HL-60 (cell line): ENCODE results near the gene SYK.

Source experiments
- DNase-seq, 2 experiments: peaks; one replicate each; pipeline ENCODE4 v3.0.0-alpha.2; 2010 to 2020; ENCODE audit warnings: low read depth in 1 of 2, low spot score in 1 of 2
- H3K27ac ChIP-seq: fragments of 250-450 bp; sonication (Bioruptor Pico); replicated peaks from 2 replicates; pipeline ENCODE4 v1.5.1; 2020; ENCODE audit warnings: mild to moderate bottlenecking, moderate library complexity
- H3K27me3 ChIP-seq: fragments of 250-450 bp; sonication (Bioruptor Pico); 2 replicates; pipeline ENCODE4 v1.5.1; 2021; ENCODE audit warnings: mild to moderate bottlenecking, moderate library complexity; ENCODE audit not compliant: insufficient read depth, poor library complexity, severe bottlenecking
- H3K4me3 ChIP-seq: replicated peaks from 2 replicates; pipeline ENCODE4 v1.5.1; 2011; ENCODE audit warnings: mild to moderate bottlenecking, control low read depth, low read length; ENCODE audit not compliant: insufficient read depth
- GABPA ChIP-seq: IDR thresholded peaks from 2 replicates; pipeline ENCODE4 v1.6.1; 2012; ENCODE audit warnings: low read depth
- POLR2AphosphoS5 ChIP-seq: IDR thresholded peaks from 2 replicates; pipeline ENCODE4 v1.6.1; 2012; ENCODE audit warnings: low read depth
- SPI1 ChIP-seq: IDR thresholded peaks from 2 replicates; pipeline ENCODE4 v1.6.1; 2012; ENCODE audit warnings: low read depth, mild to moderate bottlenecking, borderline replicate concordance
- TF ChIP-seq, protein P1 (sequence below): IDR thresholded peaks from 2 replicates; pipeline ENCODE4 v1.6.1; 2012; ENCODE audit warnings: low read depth; ENCODE audit not compliant: insufficient replicate concordance
- TF ChIP-seq, protein P2 (sequence below): IDR thresholded peaks from one replicate; pipeline ENCODE4 v1.5.1; 2011; ENCODE audit warnings: low read length, control low read depth, inconsistent platforms; ENCODE audit not compliant: insufficient read depth

Gene SYK

DNA sequence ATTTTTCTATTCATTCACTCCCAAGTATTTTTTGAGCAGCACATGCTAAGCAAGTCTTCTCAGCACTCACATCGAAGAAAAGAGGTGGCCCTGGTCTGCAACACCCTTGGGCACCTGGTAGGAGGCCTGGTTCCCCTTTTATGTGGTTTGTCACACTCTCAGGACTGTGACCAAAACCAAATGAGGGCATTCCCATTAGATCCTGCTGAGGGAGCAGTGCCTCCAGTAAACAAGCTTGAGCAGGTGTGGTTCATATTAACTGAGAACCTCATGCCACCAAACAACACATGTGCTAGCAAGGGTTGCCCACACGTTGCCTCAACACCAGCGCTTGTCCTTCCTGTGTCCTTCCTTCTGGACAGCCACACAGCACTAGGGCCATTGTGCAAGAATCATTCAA lies 26.9 kb upstream of the SYK start:
- no peak overlapping the region for H3K27ac ChIP-seq
- peak; percentile 88 for TF ChIP-seq SPI1
- TF ChIP-seq POLR2AphosphoS5: 0 out of 2 replicates have a peak, but pooled peaks have one; percentile 14
- TF ChIP-seq, protein P1, sequence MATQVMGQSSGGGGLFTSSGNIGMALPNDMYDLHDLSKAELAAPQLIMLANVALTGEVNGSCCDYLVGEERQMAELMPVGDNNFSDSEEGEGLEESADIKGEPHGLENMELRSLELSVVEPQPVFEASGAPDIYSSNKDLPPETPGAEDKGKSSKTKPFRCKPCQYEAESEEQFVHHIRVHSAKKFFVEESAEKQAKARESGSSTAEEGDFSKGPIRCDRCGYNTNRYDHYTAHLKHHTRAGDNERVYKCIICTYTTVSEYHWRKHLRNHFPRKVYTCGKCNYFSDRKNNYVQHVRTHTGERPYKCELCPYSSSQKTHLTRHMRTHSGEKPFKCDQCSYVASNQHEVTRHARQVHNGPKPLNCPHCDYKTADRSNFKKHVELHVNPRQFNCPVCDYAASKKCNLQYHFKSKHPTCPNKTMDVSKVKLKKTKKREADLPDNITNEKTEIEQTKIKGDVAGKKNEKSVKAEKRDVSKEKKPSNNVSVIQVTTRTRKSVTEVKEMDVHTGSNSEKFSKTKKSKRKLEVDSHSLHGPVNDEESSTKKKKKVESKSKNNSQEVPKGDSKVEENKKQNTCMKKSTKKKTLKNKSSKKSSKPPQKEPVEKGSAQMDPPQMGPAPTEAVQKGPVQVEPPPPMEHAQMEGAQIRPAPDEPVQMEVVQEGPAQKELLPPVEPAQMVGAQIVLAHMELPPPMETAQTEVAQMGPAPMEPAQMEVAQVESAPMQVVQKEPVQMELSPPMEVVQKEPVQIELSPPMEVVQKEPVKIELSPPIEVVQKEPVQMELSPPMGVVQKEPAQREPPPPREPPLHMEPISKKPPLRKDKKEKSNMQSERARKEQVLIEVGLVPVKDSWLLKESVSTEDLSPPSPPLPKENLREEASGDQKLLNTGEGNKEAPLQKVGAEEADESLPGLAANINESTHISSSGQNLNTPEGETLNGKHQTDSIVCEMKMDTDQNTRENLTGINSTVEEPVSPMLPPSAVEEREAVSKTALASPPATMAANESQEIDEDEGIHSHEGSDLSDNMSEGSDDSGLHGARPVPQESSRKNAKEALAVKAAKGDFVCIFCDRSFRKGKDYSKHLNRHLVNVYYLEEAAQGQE: no peak
- TF ChIP-seq, protein P2, sequence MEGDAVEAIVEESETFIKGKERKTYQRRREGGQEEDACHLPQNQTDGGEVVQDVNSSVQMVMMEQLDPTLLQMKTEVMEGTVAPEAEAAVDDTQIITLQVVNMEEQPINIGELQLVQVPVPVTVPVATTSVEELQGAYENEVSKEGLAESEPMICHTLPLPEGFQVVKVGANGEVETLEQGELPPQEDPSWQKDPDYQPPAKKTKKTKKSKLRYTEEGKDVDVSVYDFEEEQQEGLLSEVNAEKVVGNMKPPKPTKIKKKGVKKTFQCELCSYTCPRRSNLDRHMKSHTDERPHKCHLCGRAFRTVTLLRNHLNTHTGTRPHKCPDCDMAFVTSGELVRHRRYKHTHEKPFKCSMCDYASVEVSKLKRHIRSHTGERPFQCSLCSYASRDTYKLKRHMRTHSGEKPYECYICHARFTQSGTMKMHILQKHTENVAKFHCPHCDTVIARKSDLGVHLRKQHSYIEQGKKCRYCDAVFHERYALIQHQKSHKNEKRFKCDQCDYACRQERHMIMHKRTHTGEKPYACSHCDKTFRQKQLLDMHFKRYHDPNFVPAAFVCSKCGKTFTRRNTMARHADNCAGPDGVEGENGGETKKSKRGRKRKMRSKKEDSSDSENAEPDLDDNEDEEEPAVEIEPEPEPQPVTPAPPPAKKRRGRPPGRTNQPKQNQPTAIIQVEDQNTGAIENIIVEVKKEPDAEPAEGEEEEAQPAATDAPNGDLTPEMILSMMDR: no peak
- TF ChIP-seq GABPA: no peak
- peak; percentile 68 to 91 for DNase-seq
- no peaks in the 10 kb centered on the region for H3K27me3 ChIP-seq
- no peak overlapping the region for H3K4me3 ChIP-seq

DNA sequence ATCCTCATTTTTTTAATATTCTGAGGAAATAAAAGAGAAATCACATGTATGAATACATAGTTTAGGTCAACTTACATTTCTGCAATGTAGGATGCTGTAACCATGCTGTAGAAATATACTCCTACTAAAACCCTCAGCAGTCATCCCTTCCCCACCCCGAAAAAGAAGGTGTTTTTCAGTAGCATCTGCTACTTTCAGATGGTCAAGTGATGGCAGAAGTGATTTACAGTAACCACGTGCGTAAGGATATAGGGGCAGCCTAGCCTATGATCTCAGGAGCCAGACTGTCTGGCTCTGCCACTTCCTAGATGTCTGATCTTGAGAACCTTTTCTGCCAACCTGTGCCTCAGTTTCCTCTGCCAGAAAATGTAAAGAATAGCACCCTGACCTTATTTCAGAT lies 26.0 kb upstream of the SYK start:
- Histone ChIP-seq H3K27me3 (no peaks in the 10 kb centered on the region), H3K4me3 (no peak overlapping the region), H3K27ac (no peak overlapping the region)
- no peak for DNase-seq
- TF ChIP-seq SPI1: no peak
- TF ChIP-seq POLR2AphosphoS5: no peak
- TF ChIP-seq, protein P2: no peak
- TF ChIP-seq, protein P1: no peak
- TF ChIP-seq GABPA: no peak

DNA sequence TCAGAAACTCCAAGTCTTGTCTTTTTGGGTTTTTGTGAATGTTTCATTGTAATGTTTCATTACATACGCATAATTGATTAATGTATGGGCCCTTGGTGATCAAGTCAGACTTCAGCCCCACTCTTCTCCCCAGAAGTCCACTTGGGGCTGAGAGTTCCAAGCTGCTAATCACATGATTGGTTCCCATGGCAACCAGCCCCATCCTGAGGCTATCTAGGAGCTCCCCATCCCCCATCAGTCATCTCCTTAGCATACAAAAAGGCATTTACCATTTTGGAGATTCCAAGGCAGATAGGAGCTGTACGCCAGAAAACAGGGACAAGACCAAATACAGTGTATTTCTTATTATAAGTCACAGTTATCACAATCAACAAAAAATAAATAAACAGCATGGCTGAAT lies 22.9 kb upstream of the SYK start:
- no peak overlapping the region for H3K4me3 ChIP-seq

More for the DNA sequence above, 22.9 kb upstream of the SYK start:
- no peak for TF ChIP-seq SPI1
- TF ChIP-seq, protein P1: no peak
- TF ChIP-seq GABPA: no peak
- TF ChIP-seq, protein P2: no peak
- TF ChIP-seq POLR2AphosphoS5: no peak
- Histone ChIP-seq H3K27ac (no peak overlapping the region), H3K27me3 (no peaks in the 10 kb centered on the region)
- no peak for DNase-seq
